OCI-LY3 (cell line): Measurements from ENCODE around the gene DCC.

ENCODE experiments used
- H2AFZ ChIP-seq: fragments of 200-600, 300-600 bp; shearing (Covaris generic); 2 replicates; pipeline ENCODE4 v1.6.0; 2014; ENCODE audit warnings: antibody characterized with exemption, low read depth, low read length
- H3K27ac ChIP-seq: fragments of 200-600, 300-600 bp; sonication (generic); 2 replicates; pipeline ENCODE4 v1.5.1; 2014; ENCODE audit warnings: mild to moderate bottlenecking, low read length, moderate library complexity, mixed read lengths
- H3K27me3 ChIP-seq: fragments of 200-600, 300-600 bp; sonication (generic); 2 replicates; pipeline ENCODE4 v1.6.1; 2014; ENCODE audit warnings: low read depth, low read length, mixed read lengths
- H3K36me3 ChIP-seq: fragments of 200-600, 300-600 bp; sonication (generic); replicated peaks from 2 replicates; pipeline ENCODE3; 2014; ENCODE audit warnings: low read depth, low read length, mixed read lengths
- H3K4me1 ChIP-seq: fragments of 300-600, 200-600 bp; sonication (generic); 2 replicates; pipeline ENCODE4 v1.6.1; 2014; ENCODE audit warnings: low read length, mixed read lengths
- H3K4me2 ChIP-seq: fragments of 200-600, 300-600 bp; sonication (generic); 2 replicates; pipeline ENCODE4 v1.6.1; 2014; ENCODE audit warnings: low read length, mixed read lengths
- H3K4me3 ChIP-seq: fragments of 300-600, 200-600 bp; sonication (generic); 2 replicates; pipeline ENCODE4 v1.5.1; 2014; ENCODE audit warnings: antibody characterized with exemption, mild to moderate bottlenecking, low read length, moderate library complexity
- H3K79me2 ChIP-seq: fragments of 300-600, 200-600 bp; shearing (Covaris generic); 2 replicates; pipeline ENCODE4 v1.6.1; 2014; ENCODE audit warnings: mild to moderate bottlenecking, low read length, mixed read lengths
- H3K9ac ChIP-seq: fragments of 300-600, 200-600 bp; shearing (Covaris generic); 2 replicates; pipeline ENCODE4 v1.6.0; 2014; ENCODE audit warnings: mild to moderate bottlenecking, low read length, moderate library complexity
- H3K9me3 ChIP-seq: fragments of 200-600, 300-600 bp; shearing (Covaris generic); 2 replicates; pipeline ENCODE4 v1.6.1; 2014; ENCODE audit warnings: low read length, mixed read lengths; ENCODE audit not compliant: insufficient read depth
- H4K20me1 ChIP-seq: fragments of 200-600, 300-600 bp; sonication (generic); 2 replicates; pipeline ENCODE4 v1.6.1; 2016; ENCODE audit warnings: low read length, mixed read lengths; ENCODE audit not compliant: insufficient read depth
- EZH2phosphoT487 ChIP-seq: fragments of 200-600 bp; shearing (Covaris generic); IDR thresholded peaks from 2 replicates; pipeline ENCODE4 v1.6.1; 2018; ENCODE audit warnings: antibody characterized with exemption, mixed run types, low read depth
- TF ChIP-seq, protein P1 (sequence below): fragments of 200-600, 300-600 bp; sonication (generic); IDR thresholded peaks from 2 replicates; pipeline ENCODE4 v1.5.1; 2014; ENCODE audit warnings: antibody characterized with exemption, low read length, low read depth

Gene DCC

DNA sequence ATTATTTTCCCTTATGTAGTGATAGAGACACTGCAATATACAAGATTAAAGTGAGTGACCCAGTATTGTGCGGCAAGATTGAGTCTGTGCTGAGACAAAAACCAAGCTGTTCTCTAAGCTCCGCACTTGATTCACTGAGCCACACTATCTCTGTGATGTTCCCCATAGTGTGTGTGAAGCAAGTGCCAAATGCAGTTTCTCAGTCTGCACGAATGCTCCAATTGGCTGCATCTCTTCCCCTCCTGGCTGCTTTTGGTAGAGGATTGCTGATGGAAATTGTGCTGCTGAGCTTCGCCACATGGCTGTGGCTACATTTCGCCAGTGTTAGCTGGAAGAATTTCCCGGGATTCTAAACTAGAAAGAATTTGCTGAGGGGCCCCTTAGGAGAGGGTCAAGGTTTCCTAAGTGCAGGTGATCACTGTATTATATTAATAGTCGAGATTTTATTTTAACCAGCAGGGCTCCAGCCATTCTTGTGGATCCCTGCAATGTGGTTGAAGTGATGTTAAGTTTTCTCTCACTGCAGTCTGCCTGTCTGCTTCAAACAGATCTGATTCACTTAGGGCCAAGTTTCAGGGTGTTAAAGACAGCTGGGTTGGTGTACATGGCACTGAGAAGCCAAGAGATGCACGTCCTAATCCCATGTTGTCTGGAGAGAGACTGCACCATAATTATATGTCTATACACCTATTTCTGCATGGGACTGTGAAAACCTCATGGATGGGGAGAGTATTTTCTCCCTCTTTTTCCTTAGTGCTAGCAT lies 317.2 kb downstream of the DCC start:
- Histone ChIP-seq H3K27ac (no peak overlapping the region), H3K4me1 (no peaks in the 10 kb centered on the region), H3K9me3 (no peaks in the 10 kb centered on the region), H3K79me2 (no peaks in the 10 kb centered on the region), H3K4me2 (no peak overlapping the region), H2AFZ (no peak overlapping the region), H3K9ac (no peak overlapping the region), H3K4me3 (no peak overlapping the region), H3K27me3 (no peaks in the 10 kb centered on the region), H3K36me3 (no peaks in the 10 kb centered on the region), H4K20me1 (no peaks in the 10 kb centered on the region)
- TF ChIP-seq, protein P1, sequence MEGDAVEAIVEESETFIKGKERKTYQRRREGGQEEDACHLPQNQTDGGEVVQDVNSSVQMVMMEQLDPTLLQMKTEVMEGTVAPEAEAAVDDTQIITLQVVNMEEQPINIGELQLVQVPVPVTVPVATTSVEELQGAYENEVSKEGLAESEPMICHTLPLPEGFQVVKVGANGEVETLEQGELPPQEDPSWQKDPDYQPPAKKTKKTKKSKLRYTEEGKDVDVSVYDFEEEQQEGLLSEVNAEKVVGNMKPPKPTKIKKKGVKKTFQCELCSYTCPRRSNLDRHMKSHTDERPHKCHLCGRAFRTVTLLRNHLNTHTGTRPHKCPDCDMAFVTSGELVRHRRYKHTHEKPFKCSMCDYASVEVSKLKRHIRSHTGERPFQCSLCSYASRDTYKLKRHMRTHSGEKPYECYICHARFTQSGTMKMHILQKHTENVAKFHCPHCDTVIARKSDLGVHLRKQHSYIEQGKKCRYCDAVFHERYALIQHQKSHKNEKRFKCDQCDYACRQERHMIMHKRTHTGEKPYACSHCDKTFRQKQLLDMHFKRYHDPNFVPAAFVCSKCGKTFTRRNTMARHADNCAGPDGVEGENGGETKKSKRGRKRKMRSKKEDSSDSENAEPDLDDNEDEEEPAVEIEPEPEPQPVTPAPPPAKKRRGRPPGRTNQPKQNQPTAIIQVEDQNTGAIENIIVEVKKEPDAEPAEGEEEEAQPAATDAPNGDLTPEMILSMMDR = no peak
- no peak for TF ChIP-seq EZH2phosphoT487

DNA sequence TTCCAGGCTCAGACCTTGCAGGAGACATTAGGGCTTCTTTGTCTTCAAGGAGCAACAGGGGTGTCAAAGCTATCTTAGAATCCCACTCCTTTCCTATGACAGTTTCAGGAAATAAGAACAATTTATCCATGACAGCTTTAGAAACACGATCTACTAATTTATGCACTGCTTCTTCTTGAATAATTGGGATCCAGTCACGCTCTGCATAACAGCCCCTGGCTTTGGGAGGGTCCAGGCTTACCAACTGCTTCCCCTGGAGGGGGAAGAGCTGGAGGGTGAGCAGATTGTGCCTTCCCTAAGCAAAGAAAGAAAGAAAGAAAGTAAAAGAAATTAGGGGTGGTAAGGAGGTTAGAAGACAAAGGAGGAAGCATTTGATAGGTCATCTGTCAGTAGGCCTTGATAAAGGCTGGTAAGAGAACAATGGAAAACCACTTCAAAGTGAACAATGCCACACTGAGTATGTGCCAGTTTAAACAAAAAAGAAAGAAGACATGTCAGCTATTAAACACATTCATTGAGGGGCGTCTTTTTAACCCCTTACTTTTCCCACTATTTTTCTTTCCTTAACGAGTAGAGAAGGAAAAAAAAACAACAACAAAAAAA lies 327.6 kb downstream of the DCC start:
- no peak overlapping the region for H3K4me3 ChIP-seq
- 0 out of 2 replicates have a peak, but pooled peaks cover 3% of the 10 kb centered on the region for H3K27me3 ChIP-seq
- no peak overlapping the region for H3K4me2 ChIP-seq
- no peaks in the 10 kb centered on the region for H3K36me3 ChIP-seq
- H3K27ac ChIP-seq = no peak overlapping the region
- no peaks in the 10 kb centered on the region for H4K20me1 ChIP-seq
- H3K9me3 ChIP-seq = no peaks in the 10 kb centered on the region
- no peak for TF ChIP-seq EZH2phosphoT487
- TF ChIP-seq, protein P1 = no peak
- no peak overlapping the region for H2AFZ ChIP-seq
- H3K4me1 ChIP-seq = peaks cover 11% of the 10 kb centered on the region
- H3K9ac ChIP-seq = no peak overlapping the region
- H3K79me2 ChIP-seq = no peaks in the 10 kb centered on the region

DNA sequence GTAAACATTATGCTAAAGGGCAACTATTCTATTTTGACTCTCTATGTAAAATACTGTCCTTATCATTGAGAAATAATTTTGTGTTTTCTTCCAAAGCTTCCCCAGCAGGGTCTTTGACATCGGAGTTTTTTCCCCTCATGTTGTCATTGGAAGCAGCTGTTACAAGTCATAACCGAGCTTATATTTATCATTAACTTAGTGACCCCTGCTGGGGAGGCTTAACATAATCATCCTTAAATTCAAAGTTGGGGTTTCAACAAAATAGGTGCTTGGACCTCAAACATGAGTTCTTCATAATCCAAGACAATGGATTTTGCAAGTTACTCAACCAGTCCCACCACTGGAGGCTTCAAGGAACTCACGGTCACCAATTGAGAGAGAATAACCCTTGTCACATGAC lies 330.9 kb downstream of the DCC start:
- peak overlapping the region; percentile 39 for H3K4me3 ChIP-seq
- H3K9ac ChIP-seq = peak overlapping the region; percentile 13; the same call in 1 of the 2 replicates
- no peaks in the 10 kb centered on the region for H4K20me1 ChIP-seq
- no peaks in the 10 kb centered on the region for H3K79me2 ChIP-seq
- H3K27ac ChIP-seq = no peak overlapping the region
- peak overlapping the region; percentile 59 for H3K4me2 ChIP-seq
- TF ChIP-seq EZH2phosphoT487 = no peak
- TF ChIP-seq, protein P1 = peak; percentile 97
- 0 out of 2 replicates have a peak, but pooled peaks cover 3% of the 10 kb centered on the region for H3K27me3 ChIP-seq
- peak overlapping the region; percentile 87 for H2AFZ ChIP-seq
- H3K9me3 ChIP-seq = no peaks in the 10 kb centered on the region
- H3K4me1 ChIP-seq = peaks cover 11% of the 10 kb centered on the region
- H3K36me3 ChIP-seq = no peaks in the 10 kb centered on the region

DNA sequence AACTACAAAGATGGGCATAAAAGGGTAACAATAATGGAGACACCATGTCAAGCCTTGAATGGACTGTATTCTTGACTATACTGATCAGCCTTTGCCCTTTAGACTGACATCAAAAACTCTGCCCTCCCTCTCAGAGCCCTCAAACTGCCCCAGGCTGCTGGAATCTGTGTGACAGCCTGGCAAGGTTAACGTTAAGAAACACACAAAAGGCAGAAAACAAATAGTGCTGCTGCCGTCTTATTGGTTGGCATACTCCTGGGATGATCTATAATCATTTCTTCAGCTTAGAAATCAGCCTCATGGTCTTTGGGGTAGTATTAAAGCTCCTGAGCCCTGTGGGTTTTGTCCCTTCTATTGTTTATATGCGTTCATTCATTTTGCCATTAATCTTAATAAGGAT lies 338.0 kb downstream of the DCC start:
- no peaks in the 10 kb centered on the region for H3K9me3 ChIP-seq
- H4K20me1 ChIP-seq = no peaks in the 10 kb centered on the region
- no peaks in the 10 kb centered on the region for H3K36me3 ChIP-seq
- H3K27me3 ChIP-seq = no peaks in the 10 kb centered on the region
- H2AFZ ChIP-seq = no peak overlapping the region
- no peaks in the 10 kb centered on the region for H3K79me2 ChIP-seq
- H3K4me3 ChIP-seq = no peak overlapping the region
- H3K9ac ChIP-seq = no peak overlapping the region
- peaks cover 12% of the 10 kb centered on the region for H3K4me1 ChIP-seq
- H3K4me2 ChIP-seq = no peak overlapping the region
- TF ChIP-seq EZH2phosphoT487 = no peak
- TF ChIP-seq, protein P1 = no peak
- H3K27ac ChIP-seq = no peak overlapping the region
